Aorta (tissue), 5 donors: ENCODE results near the gene ICAM3. TPM values are rescaled to one million over a fixed set of nuclear protein-coding genes. Genes with fewer than 3 reads are reported as not detected.

ENCODE experiments used
- ATAC-seq: fragments of 200-7000 bp; cut with Tn5 transposase; one replicate; pipeline ENCODE4 v1.9.1; 2022; ENCODE audit warnings: moderate library complexity; ENCODE audit not compliant: low FRiP score
- DNase-seq, 2 donors: peaks; one replicate each; pipeline ENCODE4 v3.0.0-alpha.2; 2020
- H3K27ac ChIP-seq, 2 donors: one replicate each; pipeline ENCODE4 v1.5.1; 2013; ENCODE audit warnings: low read length in 2 of 2, mild to moderate bottlenecking in 2 of 2, moderate library complexity in 2 of 2, control low read depth in 1 of 2, inconsistent platforms in 1 of 2, low read depth in 1 of 2
- H3K27me3 ChIP-seq, 2 donors: one replicate each; pipeline ENCODE4 v1.6.1; 2013; ENCODE audit warnings: control low read depth in 1 of 2, low read length in 1 of 2, mild to moderate bottlenecking in 1 of 2, moderate library complexity in 1 of 2; ENCODE audit not compliant: insufficient read depth in 2 of 2, control insufficient read depth in 1 of 2
- H3K36me3 ChIP-seq, 2 donors: one replicate each; pipeline ENCODE4 v1.6.1; 2013; ENCODE audit warnings: control low read depth in 1 of 2, low read length in 1 of 2, mild to moderate bottlenecking in 1 of 2; ENCODE audit not compliant: insufficient read depth in 2 of 2, control insufficient read depth in 1 of 2
- H3K4me1 ChIP-seq, 2 donors: one replicate each; pipeline ENCODE4 v1.6.1; 2013; ENCODE audit warnings: low read length in 2 of 2, control low read depth in 1 of 2, mild to moderate bottlenecking in 1 of 2, moderate library complexity in 1 of 2; ENCODE audit not compliant: insufficient read depth in 2 of 2, control insufficient read depth in 1 of 2
- H3K4me3 ChIP-seq, 2 donors: one replicate each; pipeline ENCODE4 v1.5.1; 2013; ENCODE audit warnings: low read length in 2 of 2, control low read depth in 1 of 2, mild to moderate bottlenecking in 1 of 2
- H3K9me3 ChIP-seq: one replicate; pipeline ENCODE4 v1.6.1; 2013; ENCODE audit warnings: mild to moderate bottlenecking, low read length; ENCODE audit not compliant: control insufficient read depth
- WGBS, 2 donors: extraction: QIAGEN DNeasy Blood & Tissue Kit; methylation state at CpG; one replicate each; pipeline ENCODE4 v1.1.7; 2013; 5-methylcytosine and 5-hydroxymethylcytosine counted together
- intact Hi-C, 2 donors: fragments of 100-400 bp; cut with DNase I; formaldehyde crosslinking; loops; one replicate each; pipeline versions ENCODE4 v1.14.2 to v1.15.0; 2022
- polyA plus RNA-seq, 2 donors: library from polyadenylated mRNA; stranded (reverse); fragments of 200-250 nt; gene quantifications; one replicate each; pipeline ENCODE4 v1.2.3, GENCODE V29; 2013
- total RNA-seq, 2 donors: library from RNA; stranded (reverse); fragmentation: NEBNext Ultra II Directional; extraction: Animal tissue kit (Norgen Biotek cat#: 25700); gene quantifications; one replicate each; pipeline ENCODE4 v1.2.1, GENCODE V29; 2021
- donor health status: healthy with polysubstance abuse.
- donor health status: Bipolar disorder and iron deficiency.
- donor health status: DM: no; HTN: no; CAD: no.
- donor health status: DM: no; HTN: no; CAD: no.
- donor health status: DM: yes; HTN: yes; CAD: no.

The ICAM3 gene
- total and polyA plus RNA-seq, 4 donors = 6.3 to 10.5 (median 8.9) TPM

GRCh38 chr19:10317857-10318462 is 21.5 kb downstream of the ICAM3 start:
- Histone ChIP-seq H3K4me1 (no peaks in the 10 kb centered on the region), H3K9me3 (no peaks in the 10 kb centered on the region), H3K4me3 (no peak overlapping the region), H3K27ac (no peak overlapping the region), H3K27me3 (no peaks in the 10 kb centered on the region), H3K36me3 (peaks cover 0 to 5% of the 10 kb centered on the region in 2 donors)
- DNase-seq (no peak), ATAC-seq (no peak)
- intact Hi-C loops = no loop called here
- 92 to 95% methylated on average over 15 of the region's 15 CpGs for WGBS, 2 donors

- intact Hi-C loops = no loop called here
- H3K36me3 ChIP-seq = peaks cover 0 to 5% of the 10 kb centered on the region in 2 donors
Observed at GRCh38 chr19:10317045-10317856, 22.2 kb downstream of the ICAM3 start.

GRCh38 chr19:10316229-10317044 is 23.0 kb downstream of the ICAM3 start:
- H3K4me3 ChIP-seq = no peak overlapping the region

More at GRCh38 chr19:10317045-10317856, 22.2 kb downstream of the ICAM3 start:
- H3K4me3 ChIP-seq = no peak overlapping the region
- 79 to 84% methylated on average over 28 to 29 of the region's 29 CpGs for whole genome bisulfite sequencing, 2 donors
- no peaks in the 10 kb centered on the region for H3K27me3 ChIP-seq
- ATAC-seq (no peak), DNase-seq (no peak)
- no peaks in the 10 kb centered on the region for H3K4me1 ChIP-seq
- H3K27ac ChIP-seq = no peak overlapping the region
- H3K9me3 ChIP-seq = no peaks in the 10 kb centered on the region

GRCh38 chr19:10315335-10316214 is 23.8 kb downstream of the ICAM3 start, which contains the start of gene FDX2:
Gene FDX2, minus strand, starts transcription at chr19:10316015. Its CDS starts 19 bp downstream, at chr19:10315996.
- intact Hi-C loops = no loop called here
- Histone ChIP-seq H3K4me3 (peak within 1 kb of the TSS; percentile 39 to 75), H3K36me3 (peaks cover 0 to 7% of the 10 kb centered on the region in 2 donors), H3K27me3 (no peaks in the 10 kb centered on the region), H3K4me1 (no peaks in the 10 kb centered on the region), H3K27ac (no peak within 1 kb of the TSS), H3K9me3 (no peaks in the 10 kb centered on the region)
- ATAC-seq (peak; percentile 90), DNase-seq (peak; percentile 90 to 97)
- WGBS, 2 donors = 1% methylated on average over 55 of the region's 55 CpGs

More at GRCh38 chr19:10316229-10317044, 23.0 kb downstream of the ICAM3 start:
- Histone ChIP-seq H3K4me1 (no peaks in the 10 kb centered on the region), H3K27me3 (no peaks in the 10 kb centered on the region), H3K36me3 (peaks cover 0 to 5% of the 10 kb centered on the region in 2 donors), H3K9me3 (no peaks in the 10 kb centered on the region), H3K27ac (no peak overlapping the region)
- intact Hi-C loops = no loop called here
- no peak for DNase-seq
- WGBS, 2 donors = 54 to 59% methylated on average over 19 of the region's 19 CpGs
- ATAC-seq = peak; percentile 16

GRCh38 chr19:10309423-10309822 is 30.0 kb downstream of the ICAM3 start, which contains the start of gene ZGLP1:
Gene ZGLP1, minus strand, starts transcription at chr19:10309815.
- Histone ChIP-seq H3K27ac (no peak within 1 kb of the TSS), H3K9me3 (no peaks in the 10 kb centered on the region), H3K4me3 (no peak within 1 kb of the TSS), H3K36me3 (peaks cover 0 to 3% of the 10 kb centered on the region in 2 donors), H3K27me3 (no peaks in the 10 kb centered on the region), H3K4me1 (no peaks in the 10 kb centered on the region)
- no peak for ATAC-seq
- DNase-seq = no peak
- WGBS, 2 donors = 94% methylated on average over 23 to 24 of the region's 24 CpGs
- intact Hi-C loops = no loop called here

GRCh38 chr19:10306327-10306726 is 33.1 kb downstream of the ICAM3 start:
- no peak for ATAC-seq
- H3K9me3 ChIP-seq = no peaks in the 10 kb centered on the region
- no peaks in the 10 kb centered on the region for H3K27me3 ChIP-seq
- H3K4me1 ChIP-seq = no peaks in the 10 kb centered on the region
- no peak for DNase-seq
- peaks cover 0 to 3% of the 10 kb centered on the region in 2 donors for H3K36me3 ChIP-seq
- H3K4me3 ChIP-seq = no peak overlapping the region
- intact Hi-C loops = no loop called here
- WGBS, 2 donors = 88 to 97% methylated on average over 5 of the region's 5 CpGs
- H3K27ac ChIP-seq = no peak overlapping the region

- no peak overlapping the region for H3K4me3 ChIP-seq
Observed at GRCh38 chr19:10305139-10305806, 34.2 kb downstream of the ICAM3 start.

More at GRCh38 chr19:10305139-10305806, 34.2 kb downstream of the ICAM3 start:
- 70 to 77% methylated on average over 17 of the region's 17 CpGs for WGBS, 2 donors
- intact Hi-C loops = no loop called here
- Histone ChIP-seq H3K27ac (no peak overlapping the region), H3K9me3 (no peaks in the 10 kb centered on the region), H3K4me1 (no peaks in the 10 kb centered on the region), H3K27me3 (no peaks in the 10 kb centered on the region), H3K36me3 (no peaks in the 10 kb centered on the region)
- DNase-seq (peak in 1 of 2 donors; percentile 75), ATAC-seq (no peak)
